ENCODE measurements around the gene SH3BP1. TPM values are rescaled to one million over a fixed set of nuclear protein-coding genes. Genes with fewer than 3 reads are reported as not detected.
A peak's percentile ranks its signal among the peaks of the same experiment; 100 is the strongest.

The SH3BP1 gene
- total and polyA plus RNA-seq, 7 experiments from 2014 or later: 12.9 to 157 (median 80.4) TPM

DNA sequence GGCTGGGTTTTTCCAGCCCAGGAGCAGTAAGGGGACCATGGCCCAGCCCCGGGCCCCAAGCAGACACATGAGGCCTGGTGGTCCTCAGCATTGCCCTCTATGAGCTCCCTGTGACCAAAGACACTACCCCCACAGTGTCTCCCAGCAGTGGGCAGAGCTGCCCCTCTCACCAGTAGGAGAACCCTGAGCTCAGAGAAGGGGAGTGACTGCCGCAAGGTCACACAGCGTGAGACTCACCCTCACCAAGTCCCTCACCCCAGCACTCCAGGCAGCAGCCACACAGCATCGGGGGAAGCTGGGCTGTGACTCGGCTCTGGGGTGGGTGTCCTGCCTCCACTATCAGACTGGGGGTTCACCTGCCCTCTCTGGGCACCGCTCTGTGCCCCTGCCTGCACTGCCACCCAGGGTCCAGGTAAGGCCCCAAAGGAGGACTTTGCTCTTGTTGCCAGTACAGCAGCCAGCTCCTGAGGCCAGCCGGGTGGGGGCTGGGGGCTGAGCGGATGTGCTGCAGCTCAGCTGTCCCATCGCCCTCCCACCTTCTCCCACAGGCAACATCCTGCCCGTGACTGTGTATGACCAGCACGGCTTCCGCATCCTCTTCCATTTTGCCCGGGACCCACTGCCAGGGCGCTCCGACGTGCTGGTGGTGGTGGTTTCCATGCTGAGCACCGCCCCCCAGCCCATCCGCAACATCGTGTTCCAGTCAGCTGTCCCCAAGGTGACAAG is 7.9 kb upstream of the SH3BP1 start:
- Mint-ChIP-seq H3K4me1 (peaks cover 33 to 70% (median 62%) of the 10 kb centered on the region in 7 donors), H3K27me3 (no peaks in the 10 kb centered on the region), H3K9me3 (no peaks in the 10 kb centered on the region), H3K36me3 (no peaks in the 10 kb centered on the region), H3K27ac (peak overlapping the region; percentile 5 to 93 (median 69)), H3K4me3 (peak overlapping the region in 2 of 10 donors; percentile 4 to 18)
- no peak overlapping the region for H3K4me3 ChIP-seq (ENCODE audit: low read length)
- H3K9me3 ChIP-seq (ENCODE audit: control insufficient read depth in 2 of 3, low read length in 3 of 3): no peaks in the 10 kb centered on the region
- ATAC-seq: no peak
- peaks cover 0 to 36% (median 0%) of the 10 kb centered on the region in 3 experiments for H3K36me3 ChIP-seq (ENCODE audit: control insufficient read depth in 2 of 3, insufficient read depth in 3 of 3, low read length in 3 of 3)
- H3K27ac ChIP-seq (ENCODE audit: low read depth, low read length): peak overlapping the region; percentile 71
- CTCF ChIA-PET: interaction anchor here (0.9 to 20.3 kb wide), 9 partner anchors 8 to 49 kb away, joined by 3 to 292 read pairs (median 6); partner anchors contain the start of genes GGA1, LGALS1, NOL12 and PDXP
- H3K4me1 ChIP-seq (ENCODE audit: control insufficient read depth in 2 of 2, insufficient read depth in 2 of 2, low read length in 2 of 2): peaks cover 56 to 69% of the 10 kb centered on the region in 2 donors
- no peak for DNase-seq
- intact Hi-C loops (cut with micrococcal nuclease): no loop called here
- H3K27me3 ChIP-seq (ENCODE audit: control insufficient read depth in 2 of 2, insufficient read depth in 2 of 2, low read length in 2 of 2): no peaks in the 10 kb centered on the region
- POLR2A ChIA-PET: interaction anchor here (0.7 to 5.0 kb wide), 7 partner anchors 11 to 55 kb away, joined by 3 to 39 read pairs (median 15); partner anchors contain the start of genes GGA1, LGALS1, NOL12 and PDXP

DNA sequence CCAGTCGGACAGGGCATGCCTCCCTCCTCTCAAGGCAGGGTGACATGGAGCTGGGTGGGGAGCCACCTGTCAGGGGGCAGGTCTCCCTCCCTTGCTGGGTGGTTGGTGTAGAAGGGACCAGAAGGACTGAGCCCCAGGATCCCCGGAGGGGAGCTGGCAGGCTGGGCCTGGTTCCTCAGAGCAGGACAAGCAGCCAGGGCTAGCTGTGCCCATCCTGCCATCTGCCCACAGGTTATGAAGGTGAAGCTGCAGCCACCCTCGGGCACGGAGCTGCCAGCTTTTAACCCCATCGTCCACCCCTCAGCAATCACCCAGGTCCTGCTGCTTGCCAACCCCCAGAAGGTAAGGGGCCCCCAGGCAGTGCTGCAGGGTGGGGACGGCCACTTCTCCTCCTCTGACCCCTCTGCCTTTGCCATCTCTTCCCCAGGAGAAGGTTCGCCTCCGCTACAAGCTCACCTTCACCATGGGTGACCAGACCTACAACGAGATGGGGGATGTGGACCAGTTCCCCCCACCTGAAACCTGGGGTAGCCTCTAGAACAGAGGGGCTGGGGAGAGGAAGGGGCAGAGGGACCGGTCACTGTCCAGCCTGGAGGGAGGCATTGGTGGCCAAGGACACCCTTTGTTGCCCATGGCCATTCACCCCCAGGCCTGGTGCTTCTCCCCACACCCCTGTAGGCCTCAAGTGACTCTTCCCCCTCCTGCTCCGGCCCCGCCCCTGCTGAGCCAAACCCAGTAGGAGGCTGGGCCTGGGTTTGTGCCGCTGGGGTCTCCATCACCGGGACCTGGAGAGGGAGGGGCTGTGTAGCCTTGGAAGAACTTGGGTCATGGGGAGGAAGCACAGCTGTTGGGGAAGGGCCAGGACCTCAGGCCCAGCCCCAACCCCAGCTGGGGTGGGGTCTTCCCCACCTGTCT is 7.0 kb upstream of the SH3BP1 start:
- POLR2A ChIA-PET: interaction anchor here (0.5 to 5.0 kb wide), 12 partner anchors 7 to 174 kb away, joined by 3 to 39 read pairs (median 4); partner anchors contain the start of genes LGALS1, NOL12, PDXP and SH3BP1
- Mint-ChIP-seq H3K4me1 (peaks cover 27 to 70% (median 62%) of the 10 kb centered on the region in 7 donors), H3K27me3 (no peaks in the 10 kb centered on the region), H3K36me3 (no peaks in the 10 kb centered on the region), H3K4me3 (peak overlapping the region in 2 of 10 donors; percentile 4 to 18), H3K9me3 (no peaks in the 10 kb centered on the region), H3K27ac (peak overlapping the region; percentile 36 to 94 (median 92))
- ATAC-seq (no peak), DNase-seq (no peak)
- peaks cover 56 to 69% of the 10 kb centered on the region in 2 donors for H3K4me1 ChIP-seq (ENCODE audit: control insufficient read depth in 2 of 2, insufficient read depth in 2 of 2, low read length in 2 of 2)
- no peaks in the 10 kb centered on the region for H3K9me3 ChIP-seq (ENCODE audit: control insufficient read depth in 2 of 3, low read length in 3 of 3)
- H3K4me3 ChIP-seq (ENCODE audit: low read length): no peak overlapping the region
- H3K27ac ChIP-seq (ENCODE audit: low read depth, low read length): peak overlapping the region; percentile 71
- peaks cover 0 to 36% (median 0%) of the 10 kb centered on the region in 3 experiments for H3K36me3 ChIP-seq (ENCODE audit: control insufficient read depth in 2 of 3, insufficient read depth in 3 of 3, low read length in 3 of 3)
- CTCF ChIA-PET: interaction anchor here (0.9 to 20.3 kb wide), 9 partner anchors 7 to 231 kb away, joined by 3 to 292 read pairs (median 6); partner anchors contain the start of genes GGA1, LGALS1, NOL12 and SH3BP1
- no peaks in the 10 kb centered on the region for H3K27me3 ChIP-seq (ENCODE audit: control insufficient read depth in 2 of 2, insufficient read depth in 2 of 2, low read length in 2 of 2)
- intact Hi-C loops (cut with micrococcal nuclease): loop anchor here in 1 of 2 donors (1.0 kb wide), 2 partner anchors 9 to 11 kb away; no protein-coding TSS in a partner anchor

DNA sequence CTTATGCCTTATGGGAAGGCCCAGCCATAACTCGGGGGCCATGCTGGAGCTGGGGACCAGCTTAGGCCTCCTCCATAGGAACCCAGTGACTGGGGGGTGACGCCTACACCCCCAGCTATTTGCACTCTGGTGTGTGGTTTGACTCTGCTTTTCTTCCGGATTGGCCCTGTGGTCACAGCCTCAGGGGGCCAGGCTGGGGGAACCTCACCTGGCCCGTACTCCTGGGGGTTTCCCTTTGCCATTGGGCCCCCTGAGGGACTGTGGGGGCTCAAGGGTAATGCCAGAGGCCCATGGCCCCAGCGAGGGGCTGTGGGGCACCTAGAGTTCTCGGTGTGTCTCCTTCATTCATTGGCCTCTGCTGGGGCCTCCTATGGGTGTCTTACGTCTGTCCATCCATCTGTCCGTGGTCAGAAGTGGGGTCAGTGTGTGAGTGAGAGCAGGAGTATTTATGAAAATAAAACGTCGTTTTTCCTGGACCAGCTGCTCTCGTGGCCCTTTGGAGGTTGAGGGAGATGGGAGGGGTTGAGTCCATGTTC is 6.3 kb upstream of the SH3BP1 start:
- ChIA-PET POLR2A (interaction anchor here (0.5 to 5.0 kb wide), 12 partner anchors 8 to 174 kb away, joined by 3 to 39 read pairs (median 4); partner anchors contain the start of genes LGALS1, NOL12, PDXP and SH3BP1), CTCF (interaction anchor here (0.9 to 20.3 kb wide), 9 partner anchors 7 to 230 kb away, joined by 3 to 292 read pairs (median 11); partner anchors contain the start of genes GGA1, LGALS1, NOL12 and SH3BP1)
- Mint-ChIP-seq H3K9me3 (no peaks in the 10 kb centered on the region), H3K36me3 (peaks cover 0 to 1% (median 0%) of the 10 kb centered on the region in 5 donors), H3K4me1 (peaks cover 30 to 70% (median 63%) of the 10 kb centered on the region in 7 donors), H3K4me3 (peak overlapping the region; percentile 4 to 79 (median 62)), H3K27me3 (no peaks in the 10 kb centered on the region), H3K27ac (peak overlapping the region; percentile 63 to 94 (median 92))
- Histone ChIP-seq H3K27me3 (ENCODE audit: control insufficient read depth in 2 of 2, insufficient read depth in 2 of 2, low read length in 2 of 2) (no peaks in the 10 kb centered on the region), H3K36me3 (ENCODE audit: control insufficient read depth in 2 of 3, insufficient read depth in 3 of 3, low read length in 3 of 3) (peaks cover 0 to 36% (median 0%) of the 10 kb centered on the region in 3 experiments), H3K4me1 (ENCODE audit: control insufficient read depth in 2 of 2, insufficient read depth in 2 of 2, low read length in 2 of 2) (peaks cover 56 to 69% of the 10 kb centered on the region in 2 donors), H3K9me3 (ENCODE audit: control insufficient read depth in 2 of 3, low read length in 3 of 3) (no peaks in the 10 kb centered on the region), H3K27ac (ENCODE audit: low read depth, low read length) (peak overlapping the region; percentile 71), H3K4me3 (ENCODE audit: low read length) (peak overlapping the region; percentile 31)
- intact Hi-C loops (cut with micrococcal nuclease): loop anchor here in 1 of 2 donors (1.0 kb wide), 2 partner anchors 10 kb away; no protein-coding TSS in a partner anchor
- peak in 1 of 9 donors; percentile 54 for DNase-seq
- peak; percentile 44 for ATAC-seq

- CTCF ChIA-PET: interaction anchor here (0.9 to 20.3 kb wide), 8 partner anchors 6 to 230 kb away, joined by 3 to 292 read pairs (median 12); partner anchors contain the start of genes GGA1, LGALS1, NOL12 and SH3BP1
- H3K4me3 ChIP-seq (ENCODE audit: low read length): peak overlapping the region; percentile 53
- POLR2A ChIA-PET: interaction anchor here (0.6 to 5.0 kb wide), 14 partner anchors 9 to 1219 kb away, joined by 3 to 39 read pairs (median 4); partner anchors contain the start of genes LGALS1, NOL12, PDXP and SH3BP1
Observed at GRCh38 chr22:37633625-37634416, 5.6 kb upstream of the SH3BP1 start.

DNA sequence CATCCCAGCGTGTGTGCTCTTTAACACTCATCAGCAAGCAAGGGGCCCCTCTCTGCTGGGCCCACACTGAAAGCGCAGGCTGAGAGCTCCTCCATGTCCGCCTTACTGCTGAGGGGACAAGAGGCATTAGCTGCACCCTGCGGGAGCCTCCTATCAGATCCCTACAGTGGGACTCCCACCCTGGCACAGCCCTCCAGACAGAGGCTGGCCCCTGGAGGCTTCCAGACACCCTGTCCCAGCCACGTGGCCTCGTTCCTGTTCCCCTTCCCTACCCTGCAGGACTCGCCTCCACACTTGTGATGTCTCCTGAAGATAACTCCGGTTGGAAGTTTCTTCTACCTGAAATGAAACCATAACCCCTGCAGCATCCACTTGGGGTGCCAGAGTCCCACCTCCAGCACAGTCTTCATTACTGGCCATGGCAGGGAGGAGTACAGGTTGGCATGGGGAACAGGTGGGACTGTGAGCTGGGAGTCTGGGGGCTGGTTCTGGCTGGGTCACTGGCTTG is 5.0 kb upstream of the SH3BP1 start:
- intact Hi-C loops (cut with micrococcal nuclease): no loop called here
- peaks cover 0 to 33% (median 0%) of the 10 kb centered on the region in 3 experiments for H3K36me3 ChIP-seq (ENCODE audit: control insufficient read depth in 2 of 3, insufficient read depth in 3 of 3, low read length in 3 of 3)
- POLR2A ChIA-PET: interaction anchor here (0.6 to 5.0 kb wide), 10 partner anchors 8 to 1220 kb away, joined by 3 to 39 read pairs (median 5); partner anchors contain the start of genes LGALS1, NOL12, PDXP and SH3BP1
- no peak for ATAC-seq
- H3K27me3 ChIP-seq (ENCODE audit: control insufficient read depth in 2 of 2, insufficient read depth in 2 of 2, low read length in 2 of 2): no peaks in the 10 kb centered on the region
- no peaks in the 10 kb centered on the region for H3K9me3 ChIP-seq (ENCODE audit: control insufficient read depth in 2 of 3, low read length in 3 of 3)
- no peaks in the 10 kb centered on the region for H3K27me3 Mint-ChIP-seq
- peak overlapping the region; percentile 62 to 83 (median 74) for H3K4me3 Mint-ChIP-seq
- DNase-seq: no peak
- H3K27ac Mint-ChIP-seq: peak overlapping the region; percentile 86 to 98 (median 93)
- peaks cover 53 to 74% of the 10 kb centered on the region in 2 donors for H3K4me1 ChIP-seq (ENCODE audit: control insufficient read depth in 2 of 2, insufficient read depth in 2 of 2, low read length in 2 of 2)
- no peaks in the 10 kb centered on the region for H3K9me3 Mint-ChIP-seq
- CTCF ChIA-PET: interaction anchor here (0.6 to 20.3 kb wide), 7 partner anchors 5 to 405 kb away, joined by 3 to 292 read pairs (median 6); partner anchors contain the start of genes LGALS1, NOL12 and SH3BP1
- peaks cover 0 to 4% (median 0%) of the 10 kb centered on the region in 5 donors for H3K36me3 Mint-ChIP-seq
- peaks cover 22 to 66% (median 63%) of the 10 kb centered on the region in 7 donors for H3K4me1 Mint-ChIP-seq
- H3K4me3 ChIP-seq (ENCODE audit: low read length): peak overlapping the region; percentile 53
- peak overlapping the region; percentile 71 for H3K27ac ChIP-seq (ENCODE audit: low read depth, low read length)

More at GRCh38 chr22:37633625-37634416, 5.6 kb upstream of the SH3BP1 start:
- Mint-ChIP-seq H3K9me3 (no peaks in the 10 kb centered on the region), H3K4me1 (peaks cover 23 to 70% (median 64%) of the 10 kb centered on the region in 7 donors), H3K27ac (peak overlapping the region; percentile 86 to 98 (median 93)), H3K4me3 (peak overlapping the region; percentile 18 to 80 (median 70)), H3K27me3 (no peaks in the 10 kb centered on the region), H3K36me3 (peaks cover 0 to 4% (median 0%) of the 10 kb centered on the region in 5 donors)
- H3K36me3 ChIP-seq (ENCODE audit: control insufficient read depth in 2 of 3, insufficient read depth in 3 of 3, low read length in 3 of 3): peaks cover 0 to 36% (median 0%) of the 10 kb centered on the region in 3 experiments
- H3K9me3 ChIP-seq (ENCODE audit: control insufficient read depth in 2 of 3, low read length in 3 of 3): no peaks in the 10 kb centered on the region
- ATAC-seq (peak; percentile 81), DNase-seq (peak in 5 of 9 donors; percentile 25 to 68 (median 37))
- peak overlapping the region; percentile 71 for H3K27ac ChIP-seq (ENCODE audit: low read depth, low read length)
- no peaks in the 10 kb centered on the region for H3K27me3 ChIP-seq (ENCODE audit: control insufficient read depth in 2 of 2, insufficient read depth in 2 of 2, low read length in 2 of 2)
- H3K4me1 ChIP-seq (ENCODE audit: control insufficient read depth in 2 of 2, insufficient read depth in 2 of 2, low read length in 2 of 2): peaks cover 55 to 72% of the 10 kb centered on the region in 2 donors
- intact Hi-C loops (cut with micrococcal nuclease): loop anchor here in 1 of 2 donors (1.0 kb wide), 2 partner anchors 9 to 11 kb away; no protein-coding TSS in a partner anchor
